Erythroblast (primary cell): Measurements from ENCODE around the gene CACNA1E.

ENCODE experiments used
- GATA1 ChIP-seq: IDR thresholded peaks from 2 replicates; pipeline ENCODE4 v1.6.1; 2011; ENCODE audit warnings: low read depth, mild to moderate bottlenecking, control low read depth, low read length, moderate library complexity
- POLR2A ChIP-seq: IDR thresholded peaks from 2 replicates; pipeline ENCODE4 v1.6.1; 2011; ENCODE audit warnings: mild to moderate bottlenecking, low read length

GRCh38 chr1:181791721-181792120, 308.4 kb downstream of the CACNA1E start:
- TF ChIP-seq POLR2A (no peak), GATA1 (no peak)
